Measurements from ENCODE around the gene EVC2. TPM values are rescaled to one million over a fixed set of nuclear protein-coding genes. Genes with fewer than 3 reads are reported as not detected.
A peak's percentile ranks its signal among the peaks of the same experiment; 100 is the strongest.

EVC2 gene
- total RNA-seq, 1 experiment from 2014 or later, result 7.8 TPM

DNA sequence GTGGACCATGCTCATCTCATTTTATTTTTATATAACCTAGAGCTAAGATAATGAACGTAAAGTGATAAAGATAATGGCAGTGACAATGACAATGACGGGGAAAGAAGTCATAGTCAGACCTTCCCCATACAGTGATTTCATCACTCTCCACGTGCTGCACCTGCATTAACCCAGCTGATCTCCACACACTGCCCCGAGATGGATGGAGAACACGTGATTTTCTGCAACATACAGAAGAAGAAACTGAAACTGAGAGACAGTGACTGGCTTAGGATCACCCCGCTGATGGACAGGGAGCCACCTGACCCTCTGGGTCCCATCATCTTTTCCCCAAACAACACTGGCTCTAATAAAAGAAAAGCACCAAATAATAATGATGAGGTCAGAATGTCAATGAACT is 22.0 kb downstream of the EVC2 start:
- H3K4me3 Mint-ChIP-seq, result no peak overlapping the region
- peak overlapping the region in 1 of 3 experiments; percentile 23; a peak in 1 of 7 replicates for H3K27ac Mint-ChIP-seq

More for the DNA sequence above, 22.0 kb downstream of the EVC2 start:
- Histone ChIP-seq H3K23me2 (ENCODE audit: insufficient read length, low read depth, low read length, poor library complexity, severe bottlenecking) (no peaks in the 10 kb centered on the region), H3K4me2 (ENCODE audit: insufficient read depth, insufficient read length, low read length) (no peak overlapping the region), H3K14ac (ENCODE audit: insufficient read depth, low read length) (no peak overlapping the region), H2BK120ac (ENCODE audit: low read depth, low read length, poor library complexity, severe bottlenecking) (no peak overlapping the region), H3K27me3 (ENCODE audit: insufficient read depth, low read length) (no peaks in the 10 kb centered on the region), H3K27ac (ENCODE audit: insufficient read length, low read depth, low read length) (no peak overlapping the region), H2BK20ac (ENCODE audit: low read depth, low read length, poor library complexity, severe bottlenecking) (no peak overlapping the region), H2BK12ac (ENCODE audit: insufficient read length, low read depth, low read length) (no peak overlapping the region), H4K8ac (replicated peaks; ENCODE audit: insufficient read length, low read depth, low read length) (no peak overlapping the region), H3K4me1 (ENCODE audit: insufficient read depth, low read length) (no peaks in the 10 kb centered on the region), H3K79me2 (ENCODE audit: insufficient read depth, low read length) (no peaks in the 10 kb centered on the region), H3K56ac (ENCODE audit: insufficient read length, low read depth, low read length) (no peak overlapping the region), H4K5ac (ENCODE audit: insufficient read length, low read depth, low read length) (no peak overlapping the region), H3K9ac (ENCODE audit: extremely low read depth, insufficient read length, low read length) (no peak overlapping the region), H2AFZ (ENCODE audit: low read length) (no peak overlapping the region), H4K91ac (ENCODE audit: insufficient read length, low read depth, low read length) (no peak overlapping the region), H3K9me3 (ENCODE audit: control insufficient read depth, low read depth, low read length) (no peaks in the 10 kb centered on the region), H3K23ac (ENCODE audit: insufficient read length, low read depth, low read length) (no peak overlapping the region), H2BK5ac (ENCODE audit: insufficient read length, low read length) (no peak overlapping the region), H3K79me1 (ENCODE audit: insufficient read depth, low read depth, low read length, poor library complexity, severe bottlenecking) (no peaks in the 10 kb centered on the region), H3K4ac (ENCODE audit: low read depth, low read length) (no peak overlapping the region), H3T11ph (ENCODE audit: low read length) (no peak overlapping the region), H2BK15ac (ENCODE audit: low read depth, low read length) (no peak overlapping the region), H2AK5ac (ENCODE audit: insufficient read length, low read length) (no peak overlapping the region), H3K18ac (ENCODE audit: insufficient read length, low read depth, low read length) (no peak overlapping the region), H4K20me1 (ENCODE audit: control insufficient read depth, insufficient read depth, insufficient read length) (no peaks in the 10 kb centered on the region)
- no peak for DNase-seq
- H3K9me3 Mint-ChIP-seq, result 0 out of 5 replicates have a peak, but pooled peaks cover 0 to 3% of the 10 kb centered on the region in 2 experiments
- peaks cover 2% of the 10 kb centered on the region; the same call in 1 of the 2 replicates for H3K27me3 Mint-ChIP-seq (ENCODE audit: low read depth)
- no CpG with 5 or more reads among the region's 6 CpGs for WGBS (ENCODE audit: extremely low coverage, insufficient read length, low lambda C conversion rate)
- TF ChIP-seq, protein P1, sequence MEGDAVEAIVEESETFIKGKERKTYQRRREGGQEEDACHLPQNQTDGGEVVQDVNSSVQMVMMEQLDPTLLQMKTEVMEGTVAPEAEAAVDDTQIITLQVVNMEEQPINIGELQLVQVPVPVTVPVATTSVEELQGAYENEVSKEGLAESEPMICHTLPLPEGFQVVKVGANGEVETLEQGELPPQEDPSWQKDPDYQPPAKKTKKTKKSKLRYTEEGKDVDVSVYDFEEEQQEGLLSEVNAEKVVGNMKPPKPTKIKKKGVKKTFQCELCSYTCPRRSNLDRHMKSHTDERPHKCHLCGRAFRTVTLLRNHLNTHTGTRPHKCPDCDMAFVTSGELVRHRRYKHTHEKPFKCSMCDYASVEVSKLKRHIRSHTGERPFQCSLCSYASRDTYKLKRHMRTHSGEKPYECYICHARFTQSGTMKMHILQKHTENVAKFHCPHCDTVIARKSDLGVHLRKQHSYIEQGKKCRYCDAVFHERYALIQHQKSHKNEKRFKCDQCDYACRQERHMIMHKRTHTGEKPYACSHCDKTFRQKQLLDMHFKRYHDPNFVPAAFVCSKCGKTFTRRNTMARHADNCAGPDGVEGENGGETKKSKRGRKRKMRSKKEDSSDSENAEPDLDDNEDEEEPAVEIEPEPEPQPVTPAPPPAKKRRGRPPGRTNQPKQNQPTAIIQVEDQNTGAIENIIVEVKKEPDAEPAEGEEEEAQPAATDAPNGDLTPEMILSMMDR (conservative IDR thresholded peaks at IDR 0.05), result no peak
- H3K36me3 Mint-ChIP-seq (ENCODE audit: insufficient read depth in 1 of 3, low read depth in 3 of 3), result peaks cover 11 to 68% (median 46%) of the 10 kb centered on the region in 3 experiments
- H3K4me1 Mint-ChIP-seq, result peaks cover 0 to 4% of the 10 kb centered on the region in 2 experiments; a peak in 1 of 4 replicates
